ENCODE results near the gene ZDHHC14.

GRCh38 chr6:157525918-157526425 is 145.0 kb downstream of the ZDHHC14 start:
- no peak for TF ChIP-seq CTCF (conservative IDR thresholded peaks at IDR 0.05 in 1 of 2, IDR thresholded peaks at IDR 0.05 in 1 of 2; ENCODE audit: extremely low read depth in 1 of 2, insufficient read depth in 1 of 2, low read depth in 1 of 2, low read length in 2 of 2)
- TF ChIP-seq EZH2 (IDR thresholded peaks at IDR 0.05; ENCODE audit: borderline replicate concordance, low read length), result no peak
